ENCODE results near the gene FOXJ3.

- TF ChIP-seq CTCF (IDR thresholded peaks at IDR 0.05) (no peak), POLR2AphosphoS5 (IDR thresholded peaks at IDR 0.05) (no peak), POLR2A (IDR thresholded peaks at IDR 0.05) (no peak)
Measured at GRCh38 chr1:42359466-42359865, 24.4 kb upstream of the FOXJ3 start.

Measured in breast epithelium (tissue), 3 donors.